HS-5 (cell line): ENCODE data around the gene DCHS2.

Source experiments
- DNase-seq: peaks from one replicate; pipeline ENCODE4 v3.0.0-alpha.2; 2012; ENCODE audit warnings: low read depth

Gene DCHS2

DNA sequence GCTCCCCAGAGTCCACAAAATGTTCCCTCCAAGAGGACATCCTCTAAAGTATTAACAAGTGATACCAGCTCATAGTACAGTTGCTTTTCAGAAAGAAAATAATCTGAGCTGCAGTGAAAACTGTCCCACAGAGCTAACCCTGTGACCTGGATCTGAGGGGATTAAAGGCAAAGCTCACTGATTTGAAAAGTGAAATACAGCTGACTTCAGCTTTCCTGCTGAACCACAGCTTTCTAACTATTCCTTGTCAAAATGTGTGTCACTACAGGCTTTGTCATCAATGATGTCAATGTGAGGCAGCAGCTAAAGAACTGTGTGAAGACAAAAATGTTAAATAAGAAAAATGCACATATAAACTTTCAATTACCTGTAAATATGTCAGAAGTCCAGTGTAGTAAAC is 36.9 kb downstream of the DCHS2 start:
- no peak for DNase-seq

DNA sequence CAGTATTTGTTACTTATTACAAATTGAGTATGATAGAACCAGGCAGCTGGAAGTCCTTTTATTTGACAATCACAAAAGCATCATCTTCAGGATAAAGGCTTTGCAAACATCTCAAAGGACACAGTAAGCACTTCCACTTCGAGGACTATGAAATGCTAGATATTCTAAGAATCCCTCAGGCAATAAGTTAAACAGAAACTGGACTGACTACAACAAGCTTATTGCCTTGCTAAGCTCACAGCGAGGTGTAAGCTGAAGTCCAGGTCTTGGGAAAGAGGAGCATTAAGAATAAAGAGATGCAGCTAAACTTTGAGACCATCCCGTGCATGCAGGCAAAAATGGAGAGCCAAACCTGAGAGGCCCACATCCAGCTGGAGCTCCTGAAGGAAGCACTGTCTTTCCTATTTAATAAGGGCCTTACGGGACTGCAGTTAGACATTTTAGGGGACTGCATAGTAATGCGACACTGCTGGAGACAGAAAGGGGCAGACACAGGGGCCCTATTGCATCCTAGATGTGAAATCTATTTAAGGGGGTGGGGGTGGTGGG is 38.7 kb downstream of the DCHS2 start:
- no peak for DNase-seq

DNA sequence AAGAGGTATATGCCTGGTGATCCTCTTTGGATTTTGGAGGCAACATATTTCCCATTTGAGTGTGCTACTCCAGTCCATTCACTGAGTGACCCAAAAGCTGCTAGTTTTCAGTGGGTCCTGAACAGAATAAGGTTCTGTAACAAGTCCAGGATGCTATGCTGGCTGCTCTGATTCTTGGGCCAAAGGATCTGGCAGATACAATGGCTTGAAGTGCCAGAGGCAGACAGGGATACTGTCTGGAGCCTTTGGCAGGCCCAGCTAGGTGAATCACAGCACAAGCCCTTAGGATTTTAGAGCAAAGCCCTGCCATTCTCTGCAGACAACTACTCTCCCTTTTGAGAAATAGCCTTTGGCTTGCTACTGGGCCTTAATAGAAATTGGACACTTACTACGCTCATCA is 40.6 kb downstream of the DCHS2 start:
- no peak for DNase-seq

DNA sequence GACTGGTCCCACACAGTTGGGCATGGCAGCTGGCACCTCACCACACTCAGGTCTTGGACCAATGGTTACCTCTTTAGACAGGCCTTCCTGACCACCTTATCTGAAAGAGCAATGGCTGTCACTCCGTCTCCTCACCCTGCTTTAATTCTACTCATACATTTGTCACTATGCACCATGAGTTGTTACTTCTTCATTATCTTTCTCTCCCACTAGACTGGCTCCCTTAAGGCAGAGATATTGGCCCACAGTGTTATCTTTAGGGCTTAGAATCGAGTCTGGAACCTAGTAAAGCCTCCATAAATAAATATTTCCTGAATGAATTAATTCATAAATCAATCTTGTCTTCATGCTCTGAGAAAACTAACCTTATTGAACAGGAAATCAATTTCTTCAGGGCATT is 46.6 kb downstream of the DCHS2 start:
- DNase-seq, result no peak

DNA sequence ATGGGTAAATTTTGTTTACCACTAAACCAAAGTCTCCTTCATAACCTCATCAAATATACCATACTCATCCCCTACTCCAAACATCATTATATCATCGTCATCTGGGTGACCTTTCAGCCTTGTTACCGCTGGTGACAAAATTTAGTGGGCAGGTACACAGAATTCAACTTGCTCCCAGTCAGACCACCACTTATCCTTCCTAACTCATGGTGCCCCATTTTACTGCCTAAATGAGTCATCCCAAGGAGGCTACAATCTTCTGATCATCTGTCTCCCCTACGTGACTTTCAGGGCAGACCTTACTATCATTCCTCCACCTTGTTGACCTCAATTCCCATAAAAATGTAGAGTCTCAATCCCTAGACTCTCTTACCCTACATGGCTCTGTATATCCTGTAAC is 49.6 kb downstream of the DCHS2 start:
- no peak for DNase-seq

DNA sequence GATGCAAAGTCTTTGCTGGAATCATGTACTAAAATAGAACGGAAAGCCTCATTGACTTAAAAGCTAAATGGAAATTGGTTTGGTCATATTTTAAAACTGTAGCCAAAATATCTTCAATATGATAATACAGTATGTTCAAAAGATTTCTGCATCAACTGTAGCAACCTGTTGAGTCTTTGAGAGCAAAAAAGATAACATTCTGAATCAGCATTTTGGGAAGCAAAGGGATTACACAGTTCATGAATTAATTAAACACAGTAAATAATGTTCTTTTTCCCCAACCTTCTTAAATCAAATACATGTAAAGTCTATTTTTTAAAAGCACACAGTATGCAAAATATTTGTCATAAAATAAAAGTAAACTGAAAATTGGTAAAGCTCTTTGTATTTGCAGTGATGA is 50.5 kb downstream of the DCHS2 start:
- no peak for DNase-seq

DNA sequence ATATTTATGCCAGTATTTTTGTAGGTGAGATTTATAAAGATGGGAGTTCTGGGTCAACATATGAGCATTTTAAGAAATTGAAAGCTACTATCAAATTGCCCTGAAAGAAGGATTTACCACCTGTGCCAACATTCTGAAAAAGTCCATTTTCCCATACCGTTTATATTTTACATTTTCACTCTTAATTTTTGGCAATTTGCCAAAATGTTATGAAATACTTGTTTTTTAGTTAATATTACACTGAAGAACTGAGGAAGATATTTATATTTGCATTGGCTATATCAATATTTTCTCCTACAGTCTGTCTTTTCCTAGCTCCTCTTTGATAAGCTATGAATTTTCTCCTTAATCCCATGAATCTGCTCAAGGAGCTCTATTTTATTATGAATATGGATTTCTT is 52.4 kb downstream of the DCHS2 start:
- DNase-seq, result no peak

DNA sequence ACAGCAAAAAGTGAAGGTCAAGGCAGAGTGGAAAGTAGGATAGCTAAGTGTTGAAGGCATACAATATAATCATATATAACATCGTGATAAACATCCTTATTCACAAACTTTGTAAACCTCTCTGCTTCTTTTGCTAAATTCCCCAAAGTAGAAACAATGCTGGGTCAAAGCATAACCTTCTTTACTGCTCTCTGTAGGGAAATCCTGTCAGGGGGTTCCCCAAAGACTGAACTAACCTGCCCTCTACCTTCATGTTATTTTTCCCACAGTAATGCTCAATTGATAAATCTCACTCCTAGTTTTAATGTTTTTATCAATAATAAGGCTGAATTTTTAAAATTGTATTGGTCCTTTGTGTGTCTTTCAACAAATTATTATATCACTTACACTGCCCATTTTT is 55.7 kb downstream of the DCHS2 start:
- DNase-seq, result no peak

DNA sequence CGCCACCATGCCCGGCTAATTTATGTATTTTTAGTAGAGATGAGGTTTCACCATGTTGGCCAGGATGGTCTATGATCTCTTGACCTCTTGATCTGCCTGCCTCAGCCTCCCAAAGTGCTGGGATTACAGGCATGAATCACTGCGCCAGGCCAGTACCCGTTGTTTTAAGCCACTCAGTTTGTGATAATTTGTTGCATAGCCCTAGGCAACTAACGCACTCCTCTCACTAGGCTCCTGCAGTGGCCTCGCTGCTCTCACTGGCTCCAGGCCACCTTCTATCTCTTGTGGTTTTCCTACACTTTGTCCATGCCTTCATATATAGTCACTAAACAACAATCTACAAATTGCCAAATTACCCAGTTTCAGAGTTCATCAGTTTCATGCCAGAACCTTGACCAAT is 58.1 kb downstream of the DCHS2 start:
- no peak for DNase-seq

DNA sequence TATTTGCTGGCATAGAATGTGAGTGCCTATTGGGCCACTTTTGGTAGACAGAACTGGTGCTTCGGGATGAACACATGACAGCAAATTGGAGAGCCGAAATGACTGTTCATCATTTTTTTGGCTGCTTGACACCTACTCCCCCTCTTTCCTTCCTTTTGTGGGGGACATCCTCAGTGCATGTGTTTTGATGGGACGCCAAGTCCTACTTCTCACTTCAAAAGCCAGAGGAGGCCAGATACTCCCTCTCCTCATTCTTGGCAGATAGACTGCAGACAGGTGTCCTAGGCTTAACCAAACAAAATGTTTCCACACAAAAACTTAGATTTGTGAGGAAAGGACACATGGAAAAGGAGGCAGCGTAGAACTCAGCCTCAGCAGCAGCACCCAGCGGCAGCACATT is 62.4 kb downstream of the DCHS2 start:
- no peak for DNase-seq

DNA sequence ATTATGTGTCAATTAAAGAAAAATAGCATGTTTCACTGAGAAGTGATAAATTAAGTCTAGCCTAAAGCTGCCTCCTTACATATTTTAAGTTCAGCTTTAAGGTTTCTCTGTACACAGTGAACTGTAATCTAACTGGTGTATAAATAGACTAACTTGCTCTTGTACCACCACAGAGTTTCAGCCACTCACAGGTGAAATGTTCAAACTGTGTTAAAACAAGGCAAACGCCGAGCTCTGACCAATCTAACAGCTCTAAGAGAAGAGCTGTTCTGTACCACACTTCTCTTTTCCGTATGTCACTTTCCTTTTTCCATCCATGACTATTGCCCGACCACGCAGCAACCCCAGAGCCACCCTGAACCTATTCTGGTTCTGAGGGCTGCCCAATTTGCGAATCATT is 64.5 kb downstream of the DCHS2 start:
- DNase-seq, result no peak

DNA sequence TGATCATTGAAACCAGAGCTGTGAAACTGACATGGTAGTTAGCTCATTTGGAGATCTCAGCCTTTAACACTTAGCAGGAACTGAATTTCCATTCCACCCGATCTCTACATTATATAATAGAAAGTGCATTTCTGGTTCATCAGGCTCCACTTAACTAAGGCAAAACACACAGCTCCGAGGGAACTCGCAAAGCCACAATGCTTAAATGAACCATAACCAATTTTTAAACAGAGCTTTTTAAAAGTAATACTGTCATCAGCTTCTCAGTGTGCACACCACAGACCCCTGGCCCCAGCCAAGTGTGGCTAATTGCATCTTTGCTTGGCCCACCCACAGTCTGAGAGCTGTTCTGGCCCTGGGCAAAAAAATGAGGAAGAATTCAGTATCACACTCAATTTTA is 66.1 kb downstream of the DCHS2 start:
- DNase-seq, result no peak

DNA sequence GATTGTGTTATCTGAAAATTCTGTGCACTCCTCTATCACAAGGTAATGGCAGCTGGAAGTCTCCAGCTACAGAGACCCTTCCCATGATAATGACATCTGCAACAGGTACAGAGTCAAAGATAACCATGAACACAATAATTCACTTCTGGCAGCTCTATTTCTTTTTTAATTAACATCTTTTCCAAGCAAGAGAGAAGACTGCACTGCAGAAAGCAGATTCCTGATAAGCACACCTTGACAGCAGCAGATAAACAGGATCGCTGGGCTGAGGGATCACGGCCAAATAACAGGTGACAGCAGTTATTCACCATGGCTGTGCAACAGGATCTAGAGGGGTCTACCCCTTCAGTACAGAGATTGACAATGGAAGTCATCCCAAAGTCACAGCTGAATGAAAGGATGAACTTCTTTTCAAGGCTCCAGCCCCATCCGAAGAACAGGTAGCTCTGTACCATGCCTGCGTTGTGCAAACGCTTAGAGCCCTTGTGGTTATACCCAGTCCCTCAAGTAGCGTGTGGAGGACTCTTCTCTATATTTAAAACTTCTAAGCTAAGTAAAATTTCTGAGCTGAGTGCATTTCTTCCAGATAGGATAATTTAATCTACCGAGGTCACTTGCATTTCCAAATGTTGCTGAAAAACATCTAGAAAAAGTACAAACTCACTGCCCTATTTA is 66.7 kb downstream of the DCHS2 start:
- DNase-seq, result no peak

DNA sequence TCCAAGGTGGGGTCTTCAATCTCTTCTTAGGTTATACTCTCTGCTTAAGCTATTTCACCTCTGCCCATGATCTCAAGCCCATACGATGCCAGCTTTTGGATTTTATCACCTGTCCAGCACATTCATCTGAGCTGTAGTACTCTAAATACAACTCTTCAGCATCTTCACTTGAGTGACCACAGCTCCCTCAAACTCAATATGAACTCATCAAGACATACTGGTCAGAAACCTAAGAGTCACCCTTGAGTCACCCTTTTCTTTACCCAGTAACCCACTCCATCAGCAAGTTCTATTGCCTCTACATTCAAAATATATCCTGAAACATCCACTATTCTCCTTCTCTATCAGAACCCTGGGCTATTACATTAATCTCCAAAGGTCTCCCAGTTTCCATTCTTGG is 69.4 kb downstream of the DCHS2 start:
- DNase-seq, result no peak

DNA sequence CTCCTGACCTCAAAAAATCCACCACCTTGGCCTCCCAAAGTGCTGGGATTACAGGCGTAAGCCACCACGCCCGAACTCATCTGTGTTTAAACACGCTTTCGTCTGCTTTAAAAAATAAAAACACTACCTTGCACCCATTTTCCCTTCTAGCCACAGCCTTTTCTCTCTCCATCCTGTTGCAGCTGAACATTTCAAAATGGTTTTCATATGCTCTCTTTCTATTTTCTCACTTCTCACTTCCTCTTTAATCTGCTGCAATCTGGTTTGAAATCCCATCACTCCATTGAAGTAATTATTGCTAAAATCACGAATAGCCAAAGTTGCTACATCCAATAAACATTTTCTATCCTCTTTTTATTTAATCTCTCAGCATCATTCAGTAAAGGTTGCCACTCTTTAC is 70.0 kb downstream of the DCHS2 start:
- DNase-seq, result no peak

DNA sequence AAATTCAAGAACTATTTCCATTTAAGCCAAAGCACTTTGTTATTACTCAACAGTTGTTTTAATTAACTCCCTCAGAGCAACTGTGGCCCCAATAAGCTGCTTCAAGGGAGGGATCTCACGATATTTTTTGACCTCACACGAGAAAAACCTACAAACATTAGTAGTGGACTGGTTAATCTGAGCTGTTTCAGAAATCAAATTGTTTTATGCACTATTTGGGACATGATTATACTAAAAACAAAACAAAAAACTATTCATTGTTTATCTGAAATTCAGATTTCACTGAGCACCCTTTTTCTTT is 74.3 kb downstream of the DCHS2 start:
- no peak for DNase-seq

DNA sequence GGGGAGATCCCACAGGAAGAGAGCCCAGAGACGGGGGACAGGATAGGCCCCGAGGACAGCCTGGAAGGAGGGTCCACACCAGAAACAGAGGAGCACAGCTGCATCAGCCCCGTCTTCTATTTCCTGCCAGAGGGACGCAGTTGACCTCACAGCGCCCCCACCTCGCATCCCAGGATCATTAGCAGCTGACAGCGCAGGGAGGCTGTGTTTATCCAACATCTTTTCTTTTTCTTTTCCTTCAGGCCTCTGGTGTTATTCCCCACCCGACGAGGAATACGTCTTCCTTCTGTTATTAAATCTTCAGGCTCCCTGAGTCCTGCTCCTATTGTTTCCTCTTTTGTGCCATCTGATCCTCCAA is 75.4 kb downstream of the DCHS2 start:
- no peak for DNase-seq

DNA sequence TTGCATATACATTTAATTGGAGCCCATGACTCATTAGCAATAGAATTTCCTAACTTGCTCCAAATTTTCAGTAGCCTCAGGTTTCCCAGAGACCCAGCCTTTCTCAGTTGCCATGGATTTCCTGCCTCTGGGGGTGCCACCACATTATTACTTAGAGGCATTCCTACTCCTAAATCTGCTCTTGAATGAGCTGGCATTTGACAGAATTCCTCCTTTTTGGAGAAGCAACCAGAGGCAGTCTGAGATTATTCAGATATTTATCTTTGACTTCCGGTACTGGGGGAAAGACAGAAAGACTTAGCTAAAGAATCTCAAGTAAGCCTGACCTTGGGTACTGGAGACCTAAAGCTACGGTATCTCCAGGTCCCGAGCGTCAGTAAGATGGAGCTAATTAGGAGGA is 76.3 kb downstream of the DCHS2 start:
- no peak for DNase-seq

DNA sequence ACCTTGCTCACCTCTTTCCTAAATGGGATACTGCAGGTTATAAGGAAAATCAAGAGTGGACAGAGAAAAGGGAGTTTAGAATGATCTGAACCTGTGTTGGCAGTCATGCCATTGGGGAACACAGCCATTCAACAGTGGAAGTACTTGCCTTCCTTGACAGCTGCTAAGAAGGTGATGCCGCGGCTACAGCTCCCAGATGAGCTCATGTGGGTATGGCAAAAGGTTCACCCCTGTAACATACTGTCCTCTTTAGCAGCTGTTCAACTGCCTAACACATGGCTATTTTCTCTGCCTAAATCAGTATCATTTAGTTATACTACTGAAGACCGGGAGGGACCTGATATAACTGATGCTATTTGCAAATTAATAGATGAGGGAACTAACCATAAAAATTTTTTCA is 76.8 kb downstream of the DCHS2 start:
- no peak for DNase-seq

DNA sequence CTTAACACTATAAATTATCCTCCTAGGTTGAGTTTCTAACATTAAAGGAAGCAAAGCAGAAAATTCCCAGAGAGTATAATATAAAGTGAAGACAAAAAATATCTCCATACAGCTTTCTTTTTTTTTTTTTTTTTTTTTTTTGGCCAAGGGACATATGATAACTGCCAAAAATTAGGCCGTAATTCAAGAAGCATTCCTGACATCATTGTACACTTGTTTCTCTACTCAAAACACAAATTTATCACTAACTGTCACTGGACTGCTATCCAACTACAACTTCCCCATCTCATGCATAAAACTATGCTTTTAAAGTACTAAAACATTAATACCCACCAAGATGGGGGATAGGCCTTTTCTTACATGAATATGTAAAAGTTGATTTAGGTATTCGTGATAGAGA is 77.2 kb downstream of the DCHS2 start:
- no peak for DNase-seq

DNA sequence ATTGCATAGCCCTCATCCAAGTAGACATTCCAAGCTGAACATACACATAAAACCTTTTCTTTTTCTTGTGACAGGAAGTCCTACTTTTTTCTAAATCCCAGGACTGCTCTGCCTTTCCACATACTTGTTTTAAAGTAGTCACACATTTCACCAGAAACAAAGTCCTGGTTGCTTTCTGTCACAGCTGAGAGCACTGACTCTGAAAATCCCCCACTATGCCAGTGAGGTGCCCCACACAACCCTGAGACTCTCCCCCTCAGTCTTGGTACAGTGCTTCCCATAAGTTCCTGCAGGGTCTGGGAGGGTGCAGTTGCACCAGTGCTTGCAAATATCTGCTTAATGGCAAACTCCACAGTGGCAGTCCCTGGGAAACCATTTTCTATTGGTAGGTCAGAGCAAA is 84.2 kb downstream of the DCHS2 start:
- no peak for DNase-seq

DNA sequence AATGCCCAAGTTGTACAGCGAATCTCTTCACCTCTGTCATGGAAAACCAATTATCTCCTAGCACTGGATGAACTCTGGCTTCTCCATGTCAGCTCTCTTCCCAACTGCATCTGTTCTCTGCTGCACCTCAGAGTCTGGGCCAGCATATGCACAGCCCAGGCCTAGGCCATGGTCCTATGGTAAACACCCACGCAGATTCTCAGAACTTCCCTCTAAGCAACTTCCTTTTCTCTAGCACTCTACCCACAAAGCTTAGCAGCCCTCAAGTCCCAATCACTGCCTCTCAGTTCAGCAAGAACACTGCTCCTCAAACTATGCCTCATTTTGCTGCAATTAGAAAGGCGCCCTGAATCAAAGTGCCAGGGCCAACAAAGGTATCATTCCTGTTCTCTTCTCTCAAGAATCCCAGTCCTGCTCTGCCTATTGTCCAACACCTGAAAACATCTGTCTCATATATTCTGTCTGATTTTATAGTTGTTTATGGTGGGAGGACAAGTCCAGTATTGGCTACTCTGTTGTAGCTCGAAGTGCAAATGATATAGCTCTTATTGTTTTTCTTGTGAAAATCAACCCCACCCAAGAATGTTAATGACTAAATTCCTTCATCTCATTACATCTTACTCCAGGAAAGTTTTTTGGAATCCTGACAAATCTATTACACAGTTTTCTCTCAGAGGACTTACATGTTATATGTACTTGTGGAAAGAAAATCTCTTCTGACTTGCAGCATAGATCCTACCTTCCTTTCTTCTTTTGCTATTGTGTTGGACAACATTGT is 85.4 kb downstream of the DCHS2 start:
- no peak for DNase-seq

DNA sequence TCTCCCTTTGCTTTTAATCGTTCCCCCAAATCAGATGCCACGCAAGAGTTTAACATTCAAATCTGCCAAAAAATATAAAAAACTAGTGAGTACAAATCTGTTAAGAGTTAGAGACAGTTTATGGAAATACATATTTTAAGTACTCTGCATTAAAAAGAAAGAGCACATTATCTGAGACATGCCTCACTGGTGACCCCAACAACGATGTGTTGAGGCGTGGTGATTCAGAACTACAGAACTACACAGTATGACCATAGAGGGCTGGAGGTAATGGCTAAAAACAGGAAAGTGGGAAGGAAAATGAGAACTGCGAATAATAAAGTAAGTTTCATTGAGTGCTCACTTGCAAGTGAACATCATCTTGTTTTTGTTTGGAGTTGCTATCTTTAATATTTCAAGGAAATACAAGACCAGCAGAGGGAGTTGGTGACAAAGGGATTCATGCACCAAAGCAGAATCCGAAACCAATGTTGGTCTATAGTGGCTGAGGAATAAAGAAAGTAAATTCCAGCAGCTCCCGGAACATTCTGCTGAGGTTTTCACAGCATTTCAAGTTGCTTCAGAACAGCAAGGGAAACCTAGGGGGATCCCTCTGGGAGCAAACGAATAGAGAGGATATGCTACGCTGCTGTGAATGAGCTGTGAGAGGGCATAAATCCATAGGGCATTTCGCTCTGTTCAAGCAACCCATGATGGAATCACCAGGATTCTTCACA is 92.2 kb downstream of the DCHS2 start:
- peak; percentile 16 for DNase-seq
